HG03342 (cell line): ENCODE measurements around the gene TBC1D20.
"Not testable (repeated sequence)": the region's sequence is repeated elsewhere in the genome, so short reads cannot be mapped to it uniquely, and the experiment has no call there.

Experiments used
- ATAC-seq: cut with Tn5 transposase; IDR thresholded peaks from one replicate; pipeline ENCODE4 v1.9.1; 2021; ENCODE audit warnings: mild to moderate bottlenecking, moderate library complexity; ENCODE audit not compliant: unreplicated experiment

TBC1D20 gene

DNA sequence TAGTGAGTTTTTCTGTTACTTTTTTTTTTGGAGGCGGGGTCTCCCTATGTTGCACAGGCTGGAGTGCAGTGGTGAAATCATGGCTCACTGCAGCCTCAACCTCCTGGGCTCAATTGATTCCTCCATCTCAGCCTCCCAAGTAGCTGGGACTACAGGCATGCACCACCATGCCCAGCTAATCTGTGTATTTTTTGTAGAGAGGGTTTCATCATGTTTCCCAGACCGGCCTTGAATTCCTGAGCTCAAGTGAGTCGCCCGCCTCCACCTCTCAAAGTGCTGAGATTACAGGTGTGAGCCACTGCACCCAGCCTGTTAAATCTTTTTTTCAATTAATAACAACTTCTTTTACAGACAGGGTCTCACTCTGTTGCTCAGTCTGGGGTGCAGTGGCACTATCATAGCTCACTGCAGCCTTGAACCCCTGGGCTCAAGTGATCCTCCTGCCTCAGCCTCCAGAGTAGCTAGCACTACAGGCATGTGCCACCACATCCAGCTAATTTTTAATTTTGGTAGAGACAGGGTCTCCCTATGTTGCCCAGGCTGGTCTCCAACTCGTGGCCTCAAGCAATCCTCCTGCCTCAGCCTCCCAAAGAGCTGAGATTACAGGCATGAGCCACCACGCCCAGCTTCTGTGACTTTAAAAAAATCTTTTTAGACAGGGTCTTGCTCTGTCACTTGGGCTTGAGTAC is 14.4 kb upstream of the TBC1D20 start:
- ATAC-seq: not testable (repeated sequence)

DNA sequence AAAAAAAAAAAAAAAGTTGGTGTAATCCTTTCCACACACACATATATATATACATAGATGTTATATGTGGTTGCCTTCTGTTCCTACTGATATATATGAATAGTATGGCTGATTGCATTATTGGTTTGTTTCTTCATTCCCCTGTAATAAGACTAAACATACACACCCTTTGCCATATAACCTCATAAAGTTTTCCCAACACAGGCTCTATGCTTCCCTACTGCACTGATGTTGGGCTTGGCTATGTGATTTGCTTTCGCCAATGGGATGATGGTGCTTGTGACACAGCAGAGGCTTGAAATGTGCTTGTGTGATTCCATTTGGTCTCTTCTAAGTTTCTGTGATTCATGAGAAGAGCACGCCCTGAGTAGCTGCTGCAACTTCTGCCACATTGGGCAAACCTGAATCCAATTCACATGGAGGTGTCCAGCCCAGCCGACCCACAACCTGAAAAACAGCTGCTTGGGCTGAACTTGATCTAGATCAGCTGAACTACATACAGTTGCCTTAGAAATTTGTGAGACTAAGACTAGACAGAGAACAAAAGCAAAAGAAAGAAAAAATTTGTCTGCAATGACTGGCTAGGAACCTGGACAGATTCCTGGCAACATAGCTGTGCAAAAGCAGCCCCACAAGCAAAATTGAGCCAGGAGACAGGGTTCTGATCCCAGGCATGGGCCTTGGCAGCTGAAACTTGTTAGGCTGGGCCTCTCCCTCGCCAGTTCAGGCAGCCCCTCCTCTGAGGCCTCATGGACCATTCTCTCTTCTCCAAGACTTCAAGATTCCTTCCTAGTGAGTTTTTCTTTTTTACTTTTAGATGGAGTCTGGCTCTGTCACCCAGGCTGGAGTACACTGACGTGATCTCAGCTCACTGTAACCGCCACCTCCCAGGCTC is 13.4 kb upstream of the TBC1D20 start:
- ATAC-seq: no peak

DNA sequence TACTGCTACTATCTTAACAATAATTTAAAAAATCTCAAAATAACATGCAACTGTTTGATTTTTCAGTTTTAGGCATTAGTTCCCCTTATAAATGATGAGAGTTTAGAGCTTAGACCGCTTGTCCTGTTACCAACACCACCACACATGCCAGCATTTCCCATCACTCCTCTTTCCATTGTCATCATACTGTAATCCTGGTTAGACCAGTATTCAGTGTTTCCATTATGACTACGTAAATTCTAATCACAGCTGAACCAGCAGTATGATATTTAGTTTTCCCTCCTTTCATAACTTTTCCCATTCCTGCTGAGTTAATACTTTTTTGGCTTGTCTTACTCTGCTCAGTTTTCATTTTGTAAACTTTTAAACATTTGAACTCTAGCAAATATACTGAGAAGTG is 12.2 kb upstream of the TBC1D20 start:
- ATAC-seq: no peak

DNA sequence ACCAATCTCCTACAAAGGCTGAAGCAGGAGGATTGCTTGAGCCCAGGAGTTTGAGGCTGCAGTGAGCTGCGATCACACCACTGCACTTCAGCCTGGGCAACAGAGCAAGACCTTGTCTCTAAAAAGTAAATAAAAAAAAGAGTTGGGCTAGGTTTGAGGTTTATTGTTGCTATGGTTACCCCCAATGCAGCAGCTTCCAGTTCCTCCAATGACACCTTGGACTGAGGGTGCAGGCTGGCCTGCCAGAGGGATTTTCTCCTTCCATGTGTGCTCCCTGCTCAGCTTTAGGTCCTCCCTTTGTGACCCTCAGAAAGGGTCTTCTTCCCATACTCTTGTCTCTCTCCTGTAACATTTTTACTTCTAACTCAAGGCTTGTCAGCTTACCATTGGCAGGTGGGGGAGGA is 10.6 kb upstream of the TBC1D20 start:
- no peak for ATAC-seq

DNA sequence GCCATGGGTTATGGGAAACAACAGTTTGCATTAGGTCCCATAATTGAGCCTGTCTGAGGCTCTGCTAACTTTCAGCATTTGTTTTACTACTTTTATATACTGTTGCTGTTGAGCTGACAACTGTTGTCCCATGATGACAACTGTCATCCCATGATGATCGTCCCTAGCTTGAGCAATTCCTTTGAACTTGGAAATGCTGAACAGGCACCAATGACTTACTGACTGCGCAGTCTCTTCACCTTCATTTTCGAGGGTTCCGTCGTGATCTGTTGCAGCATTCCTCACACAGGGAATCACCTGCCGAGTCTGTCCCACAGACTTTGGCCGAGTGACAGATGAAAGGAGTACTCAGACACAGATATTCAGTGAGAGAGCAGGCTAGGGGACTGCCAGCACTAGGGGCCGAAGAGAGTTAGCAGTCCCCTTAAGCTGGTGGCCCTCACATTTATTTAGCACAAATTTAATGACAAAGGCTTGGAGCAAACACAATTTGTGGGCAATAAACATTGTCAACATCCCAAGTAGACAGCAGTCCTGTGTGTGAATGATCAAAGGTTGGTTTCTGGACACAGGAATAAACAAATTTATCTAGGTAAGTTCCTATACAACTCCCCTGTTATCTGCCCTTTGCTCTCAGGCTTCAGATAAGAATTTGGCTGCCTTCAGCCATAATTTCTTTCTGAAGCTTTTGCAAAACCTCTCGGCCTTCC is 10.0 kb upstream of the TBC1D20 start:
- ATAC-seq: no peak

DNA sequence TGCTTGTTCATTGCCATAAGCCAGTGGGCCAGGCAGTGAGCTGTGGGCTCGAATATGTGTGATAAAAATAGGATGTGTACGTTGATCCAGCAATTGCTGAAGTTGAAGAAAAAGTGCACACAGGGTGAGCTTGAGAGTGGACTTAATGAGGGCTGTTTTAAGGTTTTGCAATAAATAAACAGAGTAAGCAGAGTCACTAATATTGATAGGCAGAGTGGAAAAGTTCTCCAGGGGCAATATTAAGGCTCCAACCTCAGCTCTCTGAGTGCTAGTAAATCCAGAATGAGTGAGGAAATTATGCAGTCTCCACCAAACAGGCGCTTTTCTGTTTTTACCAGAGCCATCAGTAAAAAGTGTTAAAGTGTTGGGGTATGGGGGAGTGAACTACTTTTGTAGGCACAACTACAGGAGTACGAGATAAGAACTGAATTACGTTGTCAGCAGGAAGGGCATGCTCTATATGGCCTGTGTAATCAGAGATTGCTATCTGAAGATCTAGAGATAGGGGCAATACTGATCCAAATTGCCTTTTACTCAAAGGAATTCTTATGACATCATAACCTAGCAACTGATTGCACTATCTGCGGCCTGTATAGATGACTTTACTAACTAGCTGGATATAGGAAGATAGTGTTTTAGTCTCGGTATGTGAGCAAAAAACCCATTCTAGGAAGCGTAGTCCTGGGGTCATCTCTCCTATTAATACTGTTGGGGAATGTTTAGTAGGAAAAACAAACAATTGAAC is 7.6 kb upstream of the TBC1D20 start:
- ATAC-seq: no peak

DNA sequence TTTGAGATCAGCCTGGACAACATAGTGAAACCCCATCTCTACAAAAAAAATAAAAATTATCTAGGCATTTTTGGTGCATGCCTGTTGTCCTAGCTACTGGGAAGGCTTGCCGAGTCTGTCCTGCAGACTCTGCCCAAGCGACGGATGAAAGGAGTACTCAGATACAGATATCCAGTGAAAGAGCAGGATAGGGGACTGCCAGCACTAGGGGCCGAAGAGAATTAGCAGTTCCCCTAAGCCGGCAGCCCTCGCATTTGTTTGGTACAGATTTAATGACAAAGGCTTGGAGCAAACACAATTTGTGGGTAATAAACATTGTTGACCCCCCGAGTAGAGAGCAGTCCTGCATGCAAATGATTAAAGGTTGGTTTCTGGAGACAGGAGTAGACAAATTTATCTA is 5.4 kb upstream of the TBC1D20 start:
- no peak for ATAC-seq

DNA sequence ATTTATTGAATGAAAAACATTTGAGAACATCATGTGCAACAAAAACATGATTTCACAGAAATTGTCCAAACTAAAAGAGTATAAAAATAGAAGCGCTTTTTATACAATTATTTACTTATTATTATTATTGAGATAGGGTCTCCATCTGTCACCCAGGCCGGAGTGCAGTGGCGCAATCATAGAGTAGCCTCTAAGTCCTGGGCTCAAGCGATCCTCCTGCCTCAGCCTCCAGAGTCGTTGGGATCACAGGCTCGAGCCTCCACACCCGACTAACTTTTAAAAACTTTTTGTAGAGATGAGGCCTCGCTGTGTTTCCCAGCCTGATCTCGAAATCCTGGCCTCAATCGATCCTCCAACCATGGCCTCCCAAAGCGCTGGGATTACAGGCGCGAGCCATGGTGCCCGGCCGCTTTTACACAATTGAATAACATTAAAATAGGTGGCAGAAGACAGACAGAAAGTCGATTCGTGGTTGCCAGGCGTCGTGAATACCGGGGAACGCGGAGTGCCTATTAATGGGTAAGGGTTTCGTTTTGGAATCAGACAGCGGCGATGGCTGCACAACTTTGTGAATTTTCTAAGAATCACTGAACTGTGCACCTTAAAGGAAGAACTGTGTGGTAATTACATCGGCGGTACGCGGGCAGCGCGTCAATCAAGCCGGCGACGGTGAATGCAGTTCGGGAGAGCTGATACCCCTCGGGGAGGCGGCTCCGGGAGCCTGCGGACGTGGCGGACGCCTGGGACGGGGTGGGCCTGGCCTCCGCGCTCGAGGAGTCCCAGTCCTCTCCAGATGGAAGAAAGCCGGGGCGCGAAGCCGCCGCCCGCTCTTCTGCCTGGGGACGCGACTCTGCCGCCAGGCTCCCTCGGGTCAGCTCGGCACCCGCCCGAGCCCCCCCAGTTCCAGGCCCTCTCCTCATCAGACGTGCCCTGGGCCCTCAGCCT is 807 bp downstream of the TBC1D20 start:
- peak; percentile 30 for ATAC-seq

DNA sequence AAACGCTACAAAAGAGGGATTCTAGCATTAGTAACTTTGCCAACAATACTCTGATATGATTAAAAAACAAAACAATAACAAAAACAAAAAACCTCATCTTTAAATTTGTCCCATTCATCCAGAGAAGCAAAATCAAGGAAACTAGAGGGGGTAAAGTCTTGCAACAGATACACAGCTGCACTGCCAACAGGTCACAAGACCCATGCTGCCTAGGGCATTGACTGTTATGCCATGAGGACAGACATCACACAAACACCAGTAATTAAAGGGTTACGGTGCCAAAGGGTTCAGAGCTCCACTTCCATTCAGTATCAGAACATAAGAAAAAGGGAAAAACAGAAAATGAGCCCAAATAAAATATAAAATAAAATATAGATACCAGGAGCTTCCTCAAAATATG is 1.6 kb downstream of the TBC1D20 start:
- no peak for ATAC-seq

DNA sequence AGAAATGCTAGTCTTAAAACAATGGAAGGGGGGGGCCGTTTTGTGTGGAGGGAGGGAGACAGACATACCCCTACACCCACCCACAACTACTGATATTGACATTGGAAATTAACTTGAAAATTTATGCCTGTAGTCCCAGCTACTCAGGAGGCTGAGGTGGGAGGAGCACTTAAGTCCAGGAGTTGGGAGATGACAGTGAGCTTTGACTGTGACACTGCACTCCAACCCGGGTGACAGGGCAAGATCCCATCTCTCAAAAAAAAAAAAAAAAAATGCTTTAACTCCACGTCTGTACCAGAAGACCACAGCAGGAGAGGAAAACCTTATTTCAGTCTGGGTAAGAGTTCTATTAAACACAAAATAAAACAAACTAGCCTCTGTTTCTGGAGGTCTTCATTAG is 2.2 kb downstream of the TBC1D20 start:
- no peak for ATAC-seq

DNA sequence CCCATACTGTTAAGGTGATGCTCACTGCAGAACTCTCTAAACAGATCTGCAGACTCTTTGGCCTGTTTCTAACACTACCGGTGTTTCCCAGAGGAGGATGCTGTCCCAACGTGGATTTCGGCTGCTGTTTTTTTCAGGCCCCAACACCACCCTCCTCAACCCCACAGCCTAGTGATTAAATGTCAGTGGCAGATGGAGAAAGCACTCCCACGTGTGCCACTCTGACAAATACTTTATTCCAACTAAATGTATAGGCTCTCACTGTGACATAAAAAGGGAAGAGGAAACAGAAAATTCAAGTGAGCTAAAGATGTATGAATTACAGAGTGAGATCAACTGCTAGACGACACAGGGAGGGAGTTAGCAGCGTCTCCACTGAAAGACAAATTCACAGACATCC is 3.6 kb downstream of the TBC1D20 start:
- ATAC-seq: no peak

DNA sequence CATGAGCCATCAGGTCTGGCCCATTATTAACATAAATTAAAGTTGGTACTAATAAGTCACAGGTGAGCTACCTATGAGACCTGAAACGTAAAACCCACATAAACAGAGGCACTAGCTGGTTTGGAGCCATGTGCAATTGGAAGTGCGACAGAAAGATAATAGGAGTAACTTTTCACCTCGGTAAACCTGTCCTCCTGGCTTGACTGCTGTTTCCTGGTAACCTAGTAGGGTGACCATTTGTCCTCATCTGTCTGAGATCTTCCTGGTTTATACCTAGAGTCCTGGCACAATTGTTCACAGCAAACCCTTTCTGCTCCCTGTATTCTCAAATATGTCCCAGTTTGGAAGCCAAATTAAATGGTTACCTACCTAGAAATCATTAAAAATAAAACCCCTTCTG is 7.4 kb downstream of the TBC1D20 start:
- no peak for ATAC-seq

DNA sequence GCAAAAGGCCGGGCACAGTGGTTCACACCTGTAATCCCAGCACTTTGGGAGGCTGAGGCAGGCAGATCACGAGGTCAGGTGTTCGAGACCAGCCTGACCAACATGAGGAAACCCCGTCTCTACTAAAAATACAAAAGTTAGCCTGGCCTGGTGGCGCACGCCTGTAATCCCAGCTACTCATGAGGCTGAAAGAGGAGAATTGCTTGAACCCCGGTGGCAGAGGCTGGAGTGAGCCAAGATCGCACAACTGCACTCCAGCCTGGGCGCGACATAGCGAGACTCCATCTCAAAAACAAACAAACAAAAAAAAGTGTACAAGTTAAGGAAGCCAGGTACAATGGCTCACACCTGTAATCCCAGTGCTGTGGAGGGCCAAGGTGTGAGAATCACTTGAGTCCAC is 10.3 kb downstream of the TBC1D20 start:
- not testable (repeated sequence) for ATAC-seq

DNA sequence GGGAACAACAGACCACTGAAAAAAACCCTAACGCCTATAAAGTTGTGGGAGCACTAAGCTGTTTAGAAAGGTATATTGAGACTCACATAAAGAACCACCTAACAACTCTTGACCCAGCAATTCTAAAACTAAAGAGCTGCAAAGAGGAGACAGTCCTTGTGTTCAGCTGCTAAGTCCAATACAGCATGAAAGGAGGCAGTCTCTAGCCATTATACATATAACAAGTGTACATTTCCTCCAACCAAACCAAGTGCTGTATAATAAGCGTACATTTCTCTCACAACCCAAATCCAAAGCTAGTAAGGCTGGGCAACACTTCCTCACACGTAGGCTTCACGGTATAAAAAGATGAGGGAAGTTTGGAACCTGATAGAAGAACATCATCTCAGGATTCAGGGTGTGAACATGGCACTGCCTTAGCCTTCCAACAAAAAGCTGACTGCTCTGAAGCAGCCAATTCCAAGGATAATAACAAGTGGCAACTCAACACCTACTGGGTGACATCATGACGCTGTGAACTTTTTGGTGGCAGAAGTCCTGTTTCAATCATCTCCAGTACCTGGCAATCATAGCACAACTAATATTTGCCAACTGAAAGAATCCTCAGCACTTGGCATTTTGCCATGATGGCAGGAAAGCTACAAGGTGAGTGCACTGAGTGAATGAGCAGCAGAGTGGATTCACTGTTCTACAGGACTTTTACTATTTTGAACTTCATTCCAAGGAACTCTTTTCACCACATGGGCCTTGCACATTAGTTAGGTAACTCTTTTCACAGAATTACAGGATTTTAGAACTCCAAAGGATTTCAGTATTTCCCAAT is 16.6 kb downstream of the TBC1D20 start:
- no peak for ATAC-seq

DNA sequence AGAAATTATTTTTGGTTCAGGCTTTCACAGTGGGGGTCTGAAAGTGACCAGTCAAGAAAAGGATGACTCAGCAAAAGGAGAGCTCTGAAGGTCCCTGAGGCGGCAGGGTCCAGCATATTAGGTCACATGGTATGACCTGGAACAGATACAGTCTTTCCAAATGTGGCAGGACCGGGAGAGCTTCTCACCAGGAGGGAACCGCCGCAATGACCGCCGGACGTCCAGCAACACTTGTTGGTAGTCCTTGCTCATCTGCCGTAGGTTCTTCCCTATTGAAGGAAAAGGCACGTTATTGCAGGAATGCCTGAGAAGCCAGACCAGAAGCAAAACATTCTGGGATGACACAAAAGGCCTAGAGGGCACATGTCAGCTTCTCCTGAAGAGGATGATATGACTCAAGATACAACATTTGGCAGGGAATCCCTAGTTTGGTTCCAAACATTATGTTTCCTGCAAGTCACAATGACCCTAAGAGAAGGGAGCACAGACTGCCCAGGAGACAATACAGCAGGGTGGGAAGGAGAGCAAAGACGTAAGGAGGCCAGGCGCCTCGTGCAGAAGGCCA is 17.4 kb downstream of the TBC1D20 start:
- no peak for ATAC-seq

DNA sequence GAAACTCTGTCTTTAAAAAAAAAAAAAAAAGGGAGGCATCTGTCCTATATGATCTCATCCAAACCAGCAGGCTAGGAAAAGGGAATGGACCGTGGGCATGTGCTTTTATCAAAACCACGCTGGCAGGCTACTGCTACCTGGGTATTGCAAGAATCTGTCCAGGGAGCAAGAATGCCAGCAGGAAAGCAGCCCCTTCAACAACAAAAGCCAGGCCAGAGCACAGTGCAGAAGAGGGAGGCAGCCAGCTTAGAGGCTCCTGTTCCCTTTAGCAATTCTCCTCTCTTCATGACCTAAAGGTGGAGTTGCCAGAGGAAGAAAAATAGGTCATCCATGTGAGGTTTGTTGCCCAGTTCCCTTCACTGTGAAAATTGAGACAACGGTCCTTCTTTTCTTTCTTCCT is 18.2 kb downstream of the TBC1D20 start:
- ATAC-seq: no peak

DNA sequence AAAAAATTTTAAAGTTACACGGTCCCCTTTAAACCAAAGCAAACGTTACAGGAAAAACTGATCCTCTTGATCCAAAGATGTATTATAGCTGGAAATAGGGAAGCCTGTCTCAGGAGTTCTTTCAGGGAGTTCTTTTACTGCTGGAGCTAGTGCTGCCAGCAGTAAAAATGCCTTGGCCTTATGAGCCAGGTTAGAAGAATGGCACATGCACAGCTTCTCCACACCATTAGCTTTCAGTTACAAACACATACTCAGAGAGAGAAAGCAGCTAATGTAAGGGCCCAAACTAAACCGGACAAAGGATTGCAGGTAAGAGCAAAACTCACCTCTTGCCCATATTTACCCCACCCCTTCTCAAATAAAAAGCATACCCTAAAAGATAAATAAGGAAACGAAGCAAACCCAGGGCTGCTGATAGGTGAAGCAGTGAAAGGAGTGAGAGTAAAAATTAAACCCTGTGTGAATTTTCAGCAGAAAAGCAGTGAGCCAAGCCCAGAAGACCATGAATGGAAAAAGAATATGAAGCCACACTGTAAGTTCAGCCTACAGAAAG is 19.0 kb downstream of the TBC1D20 start:
- no peak for ATAC-seq

DNA sequence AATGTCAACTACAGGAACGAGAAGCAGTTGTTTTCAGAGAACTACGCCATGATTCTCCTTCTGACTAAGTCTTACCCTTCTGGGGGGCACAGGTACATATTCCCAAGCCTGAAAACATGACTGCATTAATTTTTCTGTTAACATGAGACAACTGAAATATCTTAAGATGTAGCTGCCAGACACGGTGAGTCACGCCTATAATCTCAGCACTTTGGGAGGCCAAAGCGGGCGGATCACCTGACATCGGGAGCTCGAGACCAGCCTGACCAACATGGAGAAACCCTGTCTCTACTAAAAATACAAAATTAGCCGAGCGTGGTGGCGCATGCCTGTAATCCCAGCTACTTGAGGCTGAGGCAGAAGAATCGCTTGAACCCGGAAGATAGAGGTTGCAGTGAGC is 21.7 kb downstream of the TBC1D20 start:
- ATAC-seq: no peak
